Type B pancreatic cell (in vitro differentiated cells): Measurements from ENCODE around the gene DIRAS1. TPM values are rescaled to one million over a fixed set of nuclear protein-coding genes. Genes with fewer than 3 reads are reported as not detected.

Experiments used
- DNase-seq: peaks from one replicate; pipeline ENCODE4 v3.0.0; 2021; ENCODE audit warnings: mixed read lengths; ENCODE audit not compliant: unreplicated experiment; ENCODE audit errors: extremely low spot score
- H3K27ac Mint-ChIP-seq: 2 replicates; pipeline ENCODE4 v1.8.0; 2021; ENCODE audit warnings: mild to moderate bottlenecking, mixed read lengths
- H3K27me3 Mint-ChIP-seq: 2 replicates; pipeline ENCODE4 v1.8.0; 2021; ENCODE audit warnings: mixed read lengths
- H3K36me3 Mint-ChIP-seq: 2 replicates; pipeline ENCODE4 v1.8.0; 2021; ENCODE audit warnings: mixed read lengths
- H3K4me1 Mint-ChIP-seq: one replicate; pipeline ENCODE4 v1.8.0; 2021; ENCODE audit warnings: mixed read lengths; ENCODE audit not compliant: unreplicated experiment
- H3K4me3 Mint-ChIP-seq: 2 replicates; pipeline ENCODE4 v1.8.0; 2021; ENCODE audit warnings: mild to moderate bottlenecking, mixed read lengths
- H3K9me3 Mint-ChIP-seq: 2 replicates; pipeline ENCODE4 v1.8.0; 2021; ENCODE audit warnings: mixed read lengths
- total RNA-seq: library from RNA; stranded (reverse); gene quantifications from 2 replicates; pipeline ENCODE4 v1.2.1, GENCODE V29; 2021; ENCODE audit warnings: low replicate concordance
- TF ChIP-seq, protein P1 (sequence below): fragments of 200-600 bp; sonication (generic); conservative IDR thresholded peaks from 2 replicates; pipeline ENCODE4 v1.5.0; 2021; ENCODE audit warnings: antibody characterized with exemption, mild to moderate bottlenecking

Gene DIRAS1
- total RNA-seq, 1 donor from 2014 or later, result 10.4 TPM

- Mint-ChIP-seq H3K4me3 (no peak overlapping the region), H3K4me1 (no peaks in the 10 kb centered on the region), H3K27ac (no peak overlapping the region), H3K9me3 (no peaks in the 10 kb centered on the region), H3K27me3 (peaks cover 33% of the 10 kb centered on the region), H3K36me3 (no peaks in the 10 kb centered on the region)
- DNase-seq, result no peak
- TF ChIP-seq, protein P1, sequence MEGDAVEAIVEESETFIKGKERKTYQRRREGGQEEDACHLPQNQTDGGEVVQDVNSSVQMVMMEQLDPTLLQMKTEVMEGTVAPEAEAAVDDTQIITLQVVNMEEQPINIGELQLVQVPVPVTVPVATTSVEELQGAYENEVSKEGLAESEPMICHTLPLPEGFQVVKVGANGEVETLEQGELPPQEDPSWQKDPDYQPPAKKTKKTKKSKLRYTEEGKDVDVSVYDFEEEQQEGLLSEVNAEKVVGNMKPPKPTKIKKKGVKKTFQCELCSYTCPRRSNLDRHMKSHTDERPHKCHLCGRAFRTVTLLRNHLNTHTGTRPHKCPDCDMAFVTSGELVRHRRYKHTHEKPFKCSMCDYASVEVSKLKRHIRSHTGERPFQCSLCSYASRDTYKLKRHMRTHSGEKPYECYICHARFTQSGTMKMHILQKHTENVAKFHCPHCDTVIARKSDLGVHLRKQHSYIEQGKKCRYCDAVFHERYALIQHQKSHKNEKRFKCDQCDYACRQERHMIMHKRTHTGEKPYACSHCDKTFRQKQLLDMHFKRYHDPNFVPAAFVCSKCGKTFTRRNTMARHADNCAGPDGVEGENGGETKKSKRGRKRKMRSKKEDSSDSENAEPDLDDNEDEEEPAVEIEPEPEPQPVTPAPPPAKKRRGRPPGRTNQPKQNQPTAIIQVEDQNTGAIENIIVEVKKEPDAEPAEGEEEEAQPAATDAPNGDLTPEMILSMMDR, result no peak
Observed at GRCh38 chr19:2727640-2727944, 6.4 kb upstream of the DIRAS1 start.

- TF ChIP-seq, protein P1, result no peak
- Mint-ChIP-seq H3K9me3 (no peaks in the 10 kb centered on the region), H3K4me1 (no peaks in the 10 kb centered on the region), H3K4me3 (no peak overlapping the region), H3K27ac (no peak overlapping the region), H3K27me3 (peaks cover 34% of the 10 kb centered on the region), H3K36me3 (no peaks in the 10 kb centered on the region)
- DNase-seq, result no peak
Observed at GRCh38 chr19:2726904-2727639, 5.9 kb upstream of the DIRAS1 start.

DNA sequence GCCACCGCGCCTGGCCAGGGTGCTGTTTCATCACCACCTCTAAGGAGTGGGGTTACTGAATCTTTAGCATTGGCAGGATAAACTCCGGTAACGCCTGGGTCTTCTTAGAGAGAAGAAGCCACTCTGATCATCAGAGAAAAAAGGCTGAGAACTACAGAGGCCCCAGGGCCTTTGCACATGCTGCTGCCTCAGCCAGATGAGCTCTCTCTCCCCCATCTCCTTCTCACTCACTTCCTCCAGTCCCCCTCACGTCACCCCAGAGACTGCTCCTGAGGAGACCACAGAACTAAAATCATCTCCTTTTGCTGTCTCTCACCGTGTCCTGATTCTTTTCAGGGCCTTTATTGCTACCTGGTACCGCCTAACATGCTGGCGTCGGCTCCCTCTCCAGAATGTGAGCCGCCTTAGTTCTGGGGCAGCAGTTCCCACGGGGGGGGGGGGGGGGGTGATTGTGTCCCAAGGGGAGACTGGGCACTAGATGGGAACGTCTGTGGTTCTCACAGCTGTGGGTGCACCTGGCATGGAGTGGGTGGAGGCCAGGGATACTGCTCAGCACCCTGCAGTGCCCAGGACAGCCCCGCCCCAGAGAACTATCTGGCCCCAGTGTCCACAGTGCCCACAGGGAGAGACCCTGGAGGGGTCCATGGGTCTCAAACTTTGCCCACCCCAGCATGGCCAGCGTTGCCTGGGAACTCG is 5.1 kb upstream of the DIRAS1 start:
- H3K27ac Mint-ChIP-seq, result no peak overlapping the region
- peaks cover 39% of the 10 kb centered on the region for H3K27me3 Mint-ChIP-seq
- no peaks in the 10 kb centered on the region for H3K4me1 Mint-ChIP-seq
- TF ChIP-seq, protein P1, result no peak
- H3K9me3 Mint-ChIP-seq, result no peaks in the 10 kb centered on the region
- no peaks in the 10 kb centered on the region for H3K36me3 Mint-ChIP-seq
- no peak for DNase-seq
- H3K4me3 Mint-ChIP-seq, result no peak overlapping the region

DNA sequence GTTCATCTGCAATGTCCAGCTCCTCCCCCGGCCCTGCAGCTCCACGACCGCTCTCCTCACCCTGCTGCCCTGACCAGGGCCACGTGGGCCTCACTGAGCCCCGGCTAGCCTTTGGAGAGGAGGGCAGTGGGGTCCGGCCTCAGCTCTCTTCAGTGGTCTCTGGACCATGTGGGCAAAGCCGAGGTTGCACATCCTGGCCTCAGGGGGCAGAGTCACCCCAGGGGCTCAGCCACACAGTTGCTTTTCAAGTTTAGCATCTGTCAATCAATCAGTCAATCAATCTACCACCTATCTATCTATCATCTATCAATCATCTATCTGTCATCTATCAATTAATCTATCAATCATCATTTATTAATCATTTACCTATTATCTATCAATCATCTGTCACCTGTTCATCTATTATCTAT is 3.0 kb upstream of the DIRAS1 start:
- H3K4me1 Mint-ChIP-seq, result peaks cover 4% of the 10 kb centered on the region
- H3K9me3 Mint-ChIP-seq, result no peaks in the 10 kb centered on the region
- DNase-seq, result no peak
- no peaks in the 10 kb centered on the region for H3K36me3 Mint-ChIP-seq
- H3K27me3 Mint-ChIP-seq, result peaks cover 44% of the 10 kb centered on the region
- peak overlapping the region; percentile 2 for H3K4me3 Mint-ChIP-seq
- TF ChIP-seq, protein P1, result peak; percentile 54
- H3K27ac Mint-ChIP-seq, result no peak overlapping the region

DNA sequence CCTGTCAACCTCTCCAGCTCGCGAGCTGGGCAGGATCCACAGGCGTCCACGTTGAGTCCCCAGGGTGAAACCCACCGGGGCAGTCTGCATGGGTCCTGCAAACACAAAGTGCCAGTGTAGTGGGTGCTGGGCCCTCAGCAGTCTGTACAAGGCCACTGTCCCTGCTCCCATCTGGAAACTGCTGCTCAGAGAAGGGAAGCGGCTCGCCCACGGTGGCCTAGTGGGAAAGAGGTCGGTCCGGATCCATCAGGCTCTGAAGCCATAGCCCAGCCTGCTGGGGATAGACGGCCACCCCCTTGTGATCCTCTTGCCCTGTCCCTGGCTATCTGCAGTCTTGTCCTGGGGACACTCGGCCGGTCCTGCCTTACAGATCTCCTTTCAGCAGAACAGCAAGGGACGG is 2.6 kb upstream of the DIRAS1 start:
- H3K36me3 Mint-ChIP-seq, result no peaks in the 10 kb centered on the region
- H3K4me1 Mint-ChIP-seq, result peaks cover 4% of the 10 kb centered on the region
- no peaks in the 10 kb centered on the region for H3K9me3 Mint-ChIP-seq
- no peak overlapping the region for H3K27ac Mint-ChIP-seq
- H3K27me3 Mint-ChIP-seq, result peaks cover 43% of the 10 kb centered on the region
- TF ChIP-seq, protein P1, result no peak
- H3K4me3 Mint-ChIP-seq, result no peak overlapping the region
- DNase-seq, result no peak
